ENCODE data around the gene OBSCN. TPM values are rescaled to one million over a fixed set of nuclear protein-coding genes. Genes with fewer than 3 reads are reported as not detected.

Gene OBSCN
- total and polyA plus RNA-seq, 4 donors, result 0.54 to 5.6 (median 2.7) TPM

- Histone ChIP-seq H3K9ac (ENCODE audit: low read depth in 1 of 2, low read length in 2 of 2) (no peak overlapping the region), H3K27me3 (ENCODE audit: control insufficient read depth in 4 of 4, insufficient read depth in 4 of 4, low read length in 3 of 4) (no peaks in the 10 kb centered on the region), H3K4me3 (ENCODE audit: low read depth in 1 of 3, low read length in 3 of 3) (no peak overlapping the region), H3K27ac (ENCODE audit: low read depth in 1 of 2, low read length in 2 of 2) (no peak overlapping the region), H3K4me1 (ENCODE audit: control insufficient read depth in 4 of 4, insufficient read depth in 4 of 4, low read length in 3 of 4) (peaks cover 0 to 18% (median 0%) of the 10 kb centered on the region in 4 donors), H3K9me3 (ENCODE audit: control insufficient read depth in 4 of 4, low read length in 3 of 4) (no peaks in the 10 kb centered on the region), H3K36me3 (ENCODE audit: control insufficient read depth in 4 of 4, insufficient read depth in 3 of 4, low read depth in 1 of 4, low read length in 3 of 4) (no peaks in the 10 kb centered on the region)
- no peak for TF ChIP-seq EGR1 (IDR thresholded peaks at IDR 0.05; ENCODE audit: low read depth in 2 of 2)
- TF ChIP-seq HNF4G (IDR thresholded peaks at IDR 0.05), result no peak
- TF ChIP-seq GABPA (IDR thresholded peaks at IDR 0.05 in 1 of 2, conservative IDR thresholded peaks at IDR 0.05 in 1 of 2), result no peak
- WGBS, result 69% methylated on average over 15 of the region's 15 CpGs
- no peak for DNase-seq (ENCODE audit: low spot score)
These were observed 47.6 kb upstream of the OBSCN start for GRCh38 chr1:228160201-228160761.

GRCh38 chr1:228161362-228161761 is 46.5 kb upstream of the OBSCN start:
- H3K9me3 ChIP-seq (ENCODE audit: control insufficient read depth in 4 of 4, low read length in 3 of 4), result no peaks in the 10 kb centered on the region
- H3K9ac ChIP-seq (ENCODE audit: low read depth in 1 of 2, low read length in 2 of 2), result no peak overlapping the region
- H3K27ac ChIP-seq (ENCODE audit: low read depth in 1 of 2, low read length in 2 of 2), result no peak overlapping the region
- peaks cover 0 to 16% (median under 1%) of the 10 kb centered on the region in 4 donors for H3K4me1 ChIP-seq (ENCODE audit: control insufficient read depth in 4 of 4, insufficient read depth in 4 of 4, low read length in 3 of 4)
- no peaks in the 10 kb centered on the region for H3K27me3 ChIP-seq (ENCODE audit: control insufficient read depth in 4 of 4, insufficient read depth in 4 of 4, low read length in 3 of 4)
- WGBS, result 40% methylated on average over 7 of the region's 7 CpGs
- no peak for DNase-seq (ENCODE audit: low spot score)
- no peaks in the 10 kb centered on the region for H3K36me3 ChIP-seq (ENCODE audit: control insufficient read depth in 4 of 4, insufficient read depth in 3 of 4, low read depth in 1 of 4, low read length in 3 of 4)
- TF ChIP-seq MAX (IDR thresholded peaks at IDR 0.05) (no peak), TAF1 (conservative IDR thresholded peaks at IDR 0.05) (no peak)
- no peak overlapping the region for H3K4me3 ChIP-seq (ENCODE audit: low read depth in 1 of 3, low read length in 3 of 3)

GRCh38 chr1:228161866-228162265 is 46.0 kb upstream of the OBSCN start:
- DNase-seq (ENCODE audit: low spot score), result no peak

More at GRCh38 chr1:228161866-228162265, 46.0 kb upstream of the OBSCN start:
- Histone ChIP-seq H3K4me1 (ENCODE audit: control insufficient read depth in 4 of 4, insufficient read depth in 4 of 4, low read length in 3 of 4) (peaks cover 0 to 18% (median 3%) of the 10 kb centered on the region in 4 donors), H3K4me3 (ENCODE audit: low read depth in 1 of 3, low read length in 3 of 3) (no peak overlapping the region), H3K27ac (ENCODE audit: low read depth in 1 of 2, low read length in 2 of 2) (peak overlapping the region in 1 of 2 donors; percentile 41), H3K9ac (ENCODE audit: low read depth in 1 of 2, low read length in 2 of 2) (no peak overlapping the region), H3K9me3 (ENCODE audit: control insufficient read depth in 4 of 4, low read length in 3 of 4) (no peaks in the 10 kb centered on the region), H3K36me3 (ENCODE audit: control insufficient read depth in 4 of 4, insufficient read depth in 3 of 4, low read depth in 1 of 4, low read length in 3 of 4) (no peaks in the 10 kb centered on the region), H3K27me3 (ENCODE audit: control insufficient read depth in 4 of 4, insufficient read depth in 4 of 4, low read length in 3 of 4) (no peaks in the 10 kb centered on the region)
- 78% methylated on average over 9 of the region's 9 CpGs for WGBS
- TF ChIP-seq REST (IDR thresholded peaks at IDR 0.05) (no peak), CTCF (IDR thresholded peaks at IDR 0.05; ENCODE audit: low read depth, low read length, missing input control) (no peak), EGR1 (IDR thresholded peaks at IDR 0.05; ENCODE audit: low read depth in 2 of 2) (no peak), MAX (IDR thresholded peaks at IDR 0.05) (no peak)
